Ishikawa (cell line): ENCODE data around the gene ST3GAL3.

Experiments used
- CEBPB ChIP-seq: IDR thresholded peaks from 2 replicates; pipeline ENCODE4 v1.6.1; 2012
- CREB1 ChIP-seq: IDR thresholded peaks from 2 replicates; pipeline ENCODE4 v1.6.1; 2012; ENCODE audit warnings: low read depth
- EGR1 ChIP-seq: IDR thresholded peaks from 2 replicates; pipeline ENCODE4 v1.6.1; 2012
- EP300 ChIP-seq: IDR thresholded peaks from 2 replicates; pipeline ENCODE4 v1.6.1; 2012; ENCODE audit warnings: borderline replicate concordance
- FOXM1 ChIP-seq: IDR thresholded peaks from 2 replicates; pipeline ENCODE4 v1.6.1; 2012; ENCODE audit warnings: low read depth, borderline replicate concordance
- NFIC ChIP-seq: IDR thresholded peaks from 2 replicates; pipeline ENCODE4 v1.6.1; 2012
- RAD21 ChIP-seq: IDR thresholded peaks from 2 replicates; pipeline ENCODE4 v1.6.1; 2012; ENCODE audit warnings: low read depth
- TAF1 ChIP-seq: IDR thresholded peaks from 2 replicates; pipeline ENCODE4 v1.6.1; 2012; ENCODE audit warnings: low read depth, mild to moderate bottlenecking
- TCF12 ChIP-seq: IDR thresholded peaks from 2 replicates; pipeline ENCODE4 v1.6.1; 2012; ENCODE audit warnings: low read depth
- YY1 ChIP-seq: IDR thresholded peaks from 2 replicates; pipeline ENCODE4 v1.6.1; 2012; ENCODE audit warnings: low read depth
- ZBTB7A ChIP-seq: IDR thresholded peaks from 2 replicates; pipeline ENCODE4 v1.6.1; 2012; ENCODE audit warnings: low read depth
- TF ChIP-seq, protein P1 (sequence below): IDR thresholded peaks from 2 replicates; pipeline ENCODE4 v1.6.1; 2012
- TF ChIP-seq, protein P2 (sequence below): IDR thresholded peaks from 2 replicates; pipeline ENCODE4 v1.6.1; 2012
- TF ChIP-seq, protein P3 (sequence below): IDR thresholded peaks from 2 replicates; pipeline ENCODE4 v1.6.1; 2012; ENCODE audit warnings: low read depth, mild to moderate bottlenecking

DNA sequence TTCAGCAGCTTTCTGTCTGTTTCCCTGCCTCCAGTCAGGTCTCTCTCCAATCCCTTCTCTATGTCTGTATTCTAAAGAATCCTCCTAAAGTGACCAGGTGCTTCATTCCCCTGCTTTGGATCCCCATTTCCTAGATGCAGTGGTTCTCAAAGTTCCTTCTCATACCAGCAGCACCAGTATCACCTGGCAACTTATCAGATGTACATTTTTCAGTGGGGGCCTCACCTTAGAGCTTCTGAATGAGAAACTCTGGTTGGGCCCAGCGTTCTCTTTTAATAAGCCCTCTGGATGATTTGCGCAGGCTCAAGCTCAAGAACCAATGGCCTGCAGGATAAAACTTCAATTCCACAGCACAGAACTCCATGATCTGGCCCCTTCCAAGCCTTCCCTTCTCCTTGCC, 200.9 kb downstream of the ST3GAL3 start:
- TF ChIP-seq CEBPB, result no peak
- no peak for TF ChIP-seq RAD21
- TF ChIP-seq, protein P1, sequence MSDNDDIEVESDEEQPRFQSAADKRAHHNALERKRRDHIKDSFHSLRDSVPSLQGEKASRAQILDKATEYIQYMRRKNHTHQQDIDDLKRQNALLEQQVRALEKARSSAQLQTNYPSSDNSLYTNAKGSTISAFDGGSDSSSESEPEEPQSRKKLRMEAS, result no peak
- TF ChIP-seq CREB1, result no peak
- no peak for TF ChIP-seq EP300
- TF ChIP-seq ZBTB7A, result no peak
- TF ChIP-seq, protein P2, sequence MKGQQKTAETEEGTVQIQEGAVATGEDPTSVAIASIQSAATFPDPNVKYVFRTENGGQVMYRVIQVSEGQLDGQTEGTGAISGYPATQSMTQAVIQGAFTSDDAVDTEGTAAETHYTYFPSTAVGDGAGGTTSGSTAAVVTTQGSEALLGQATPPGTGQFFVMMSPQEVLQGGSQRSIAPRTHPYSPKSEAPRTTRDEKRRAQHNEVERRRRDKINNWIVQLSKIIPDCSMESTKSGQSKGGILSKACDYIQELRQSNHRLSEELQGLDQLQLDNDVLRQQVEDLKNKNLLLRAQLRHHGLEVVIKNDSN, result no peak
- TF ChIP-seq TAF1, result no peak
- TF ChIP-seq TCF12, result no peak
- no peak for TF ChIP-seq YY1
- TF ChIP-seq, protein P3, sequence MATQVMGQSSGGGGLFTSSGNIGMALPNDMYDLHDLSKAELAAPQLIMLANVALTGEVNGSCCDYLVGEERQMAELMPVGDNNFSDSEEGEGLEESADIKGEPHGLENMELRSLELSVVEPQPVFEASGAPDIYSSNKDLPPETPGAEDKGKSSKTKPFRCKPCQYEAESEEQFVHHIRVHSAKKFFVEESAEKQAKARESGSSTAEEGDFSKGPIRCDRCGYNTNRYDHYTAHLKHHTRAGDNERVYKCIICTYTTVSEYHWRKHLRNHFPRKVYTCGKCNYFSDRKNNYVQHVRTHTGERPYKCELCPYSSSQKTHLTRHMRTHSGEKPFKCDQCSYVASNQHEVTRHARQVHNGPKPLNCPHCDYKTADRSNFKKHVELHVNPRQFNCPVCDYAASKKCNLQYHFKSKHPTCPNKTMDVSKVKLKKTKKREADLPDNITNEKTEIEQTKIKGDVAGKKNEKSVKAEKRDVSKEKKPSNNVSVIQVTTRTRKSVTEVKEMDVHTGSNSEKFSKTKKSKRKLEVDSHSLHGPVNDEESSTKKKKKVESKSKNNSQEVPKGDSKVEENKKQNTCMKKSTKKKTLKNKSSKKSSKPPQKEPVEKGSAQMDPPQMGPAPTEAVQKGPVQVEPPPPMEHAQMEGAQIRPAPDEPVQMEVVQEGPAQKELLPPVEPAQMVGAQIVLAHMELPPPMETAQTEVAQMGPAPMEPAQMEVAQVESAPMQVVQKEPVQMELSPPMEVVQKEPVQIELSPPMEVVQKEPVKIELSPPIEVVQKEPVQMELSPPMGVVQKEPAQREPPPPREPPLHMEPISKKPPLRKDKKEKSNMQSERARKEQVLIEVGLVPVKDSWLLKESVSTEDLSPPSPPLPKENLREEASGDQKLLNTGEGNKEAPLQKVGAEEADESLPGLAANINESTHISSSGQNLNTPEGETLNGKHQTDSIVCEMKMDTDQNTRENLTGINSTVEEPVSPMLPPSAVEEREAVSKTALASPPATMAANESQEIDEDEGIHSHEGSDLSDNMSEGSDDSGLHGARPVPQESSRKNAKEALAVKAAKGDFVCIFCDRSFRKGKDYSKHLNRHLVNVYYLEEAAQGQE, result no peak
- TF ChIP-seq EGR1, result no peak
- TF ChIP-seq FOXM1, result no peak
- no peak for TF ChIP-seq NFIC
